Measurements from ENCODE around the gene DEDD.

DNA sequence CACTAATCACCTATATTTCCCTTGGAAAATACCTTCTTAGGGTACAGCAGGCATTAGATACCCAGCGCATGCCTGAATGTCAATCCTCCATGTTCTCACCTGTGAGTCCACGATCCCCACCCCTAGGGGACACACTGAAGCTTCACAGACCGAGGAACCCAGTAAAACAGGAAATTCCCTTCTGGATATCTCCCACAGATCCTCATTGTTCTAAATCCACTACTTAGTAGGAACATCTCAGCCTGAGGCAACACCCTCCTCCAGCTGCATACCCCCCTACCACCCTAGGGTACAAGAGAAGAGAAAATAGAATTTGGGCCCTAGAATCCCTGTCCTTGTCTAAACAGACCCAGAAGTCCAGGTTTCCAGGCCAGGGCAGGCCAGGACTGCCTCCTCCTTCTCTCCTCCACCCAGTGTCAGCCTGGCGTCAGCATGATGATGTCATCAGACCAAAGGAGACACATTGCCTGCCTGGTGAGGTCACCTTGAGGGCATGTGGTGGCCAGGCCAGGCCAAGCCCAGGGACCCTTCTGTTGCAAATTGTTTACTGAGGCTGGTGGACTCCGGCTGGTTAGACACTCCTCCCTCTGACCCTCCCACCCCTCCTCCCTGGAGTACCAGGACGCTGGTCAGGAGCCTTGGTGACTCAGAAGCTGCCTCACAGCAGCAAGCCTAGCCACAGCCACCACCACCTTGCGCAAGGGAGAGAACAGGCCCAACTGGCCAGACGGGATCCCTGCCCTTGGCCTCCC is 49.3 kb downstream of the DEDD start:
- TF ChIP-seq POLR2A (IDR thresholded peaks at IDR 0.05; ENCODE audit: low read depth, low read length) = no peak
- no peak for TF ChIP-seq TAF1 (IDR thresholded peaks at IDR 0.05; ENCODE audit: low read depth, low read length)
- TF ChIP-seq POLR2AphosphoS5 (IDR thresholded peaks at IDR 0.05; ENCODE audit: low read depth, low read length) = no peak
- TF ChIP-seq PAX5 (IDR thresholded peaks at IDR 0.05; ENCODE audit: insufficient read depth, low read length, severe bottlenecking) = no peak
- TF ChIP-seq SPI1 (IDR thresholded peaks at IDR 0.05; ENCODE audit: low read depth, low read length) = no peak

All from GM12891 (cell line).